Calu3 (cell line): ENCODE data around the gene PHETA1. TPM values are rescaled to one million over a fixed set of nuclear protein-coding genes. Genes with fewer than 3 reads are reported as not detected.

Experiments
- BruUV-seq: library from RNA; stranded (reverse); fragments of 400-500 nt; replicated peaks from 2 replicates; lab custom pipeline; 2021; lab: Mats Ljungman, UMichigan
- CTCF ChIA-PET: fragments of 300-600 bp; sonication (Branson Sonifier 250); formaldehyde crosslinking; loops from one replicate; lab custom pipeline; 2022; ENCODE audit warnings: antibody characterized with exemption; lab: Charles Lee
- DNase-seq: peaks from one replicate; pipeline ENCODE4 v3.0.0; 2022
- H3K27ac Mint-ChIP-seq: one replicate; pipeline ENCODE4 v1.8.0; 2022; ENCODE audit warnings: mixed read lengths; ENCODE audit not compliant: unreplicated experiment
- H3K27me3 Mint-ChIP-seq: one replicate; pipeline ENCODE4 v1.8.0; 2022; ENCODE audit warnings: mixed read lengths; ENCODE audit not compliant: unreplicated experiment
- H3K36me3 Mint-ChIP-seq: one replicate; pipeline ENCODE4 v1.8.0; 2022; ENCODE audit warnings: mild to moderate bottlenecking, moderate library complexity, mixed read lengths; ENCODE audit not compliant: insufficient read depth, unreplicated experiment
- H3K4me1 Mint-ChIP-seq: one replicate; pipeline ENCODE4 v1.8.0; 2022; ENCODE audit warnings: mild to moderate bottlenecking, low read depth, mixed read lengths; ENCODE audit not compliant: unreplicated experiment
- H3K4me3 Mint-ChIP-seq: one replicate; pipeline ENCODE4 v1.8.0; 2022; ENCODE audit warnings: mild to moderate bottlenecking, low read depth, moderate library complexity, mixed read lengths; ENCODE audit not compliant: unreplicated experiment
- H3K9me3 Mint-ChIP-seq: one replicate; pipeline ENCODE4 v1.8.0; 2022; ENCODE audit warnings: low read depth, mixed read lengths; ENCODE audit not compliant: unreplicated experiment
- CTCF ChIP-seq: fragments of 200-600 bp; IDR thresholded peaks from one replicate; pipeline ENCODE4 v1.8.0; 2022; ENCODE audit warnings: antibody characterized with exemption; ENCODE audit not compliant: unreplicated experiment
- intact Hi-C: fragments of 100-400 bp; cut with micrococcal nuclease; formaldehyde crosslinking; loops from one replicate; pipeline ENCODE4 v1.10.0; 2022; ENCODE audit not compliant: unreplicated experiment
- total RNA-seq: library from RNA; stranded (reverse); gene quantifications from 2 replicates; pipeline ENCODE4 v1.2.3, GENCODE V29; 2022

The PHETA1 gene
- total RNA-seq, 1 experiment from 2014 or later = 20.7 TPM

DNA sequence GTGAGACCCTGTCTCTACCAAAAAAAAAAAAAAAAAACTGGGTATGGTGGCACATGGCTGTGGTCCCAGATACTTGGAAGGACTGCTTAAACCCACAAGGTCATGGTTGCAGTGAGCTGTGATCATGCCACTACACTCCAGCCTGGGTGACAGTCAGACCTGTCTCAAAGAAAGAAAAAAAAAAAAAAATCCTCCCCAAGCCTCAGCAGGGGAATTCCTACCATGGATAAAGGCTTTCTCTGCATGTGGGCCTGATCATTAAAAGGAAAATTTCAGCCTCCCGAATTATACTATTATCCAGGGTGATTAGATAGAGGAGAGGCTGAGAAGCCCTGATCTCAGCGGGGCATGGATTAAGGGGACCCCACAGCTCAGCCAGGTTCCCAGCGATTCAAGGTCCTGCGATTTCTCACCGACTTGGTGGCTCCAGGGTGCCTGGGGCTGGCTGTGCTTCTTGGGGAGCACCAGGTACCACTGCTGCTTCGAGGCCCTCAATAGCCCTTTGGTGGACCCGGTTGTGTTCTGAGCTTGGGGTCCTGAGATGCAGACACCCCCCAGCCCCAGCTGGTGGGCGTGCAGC lies 42.4 kb upstream of the PHETA1 start:
- BruUV-seq = no TSS peak
- Mint-ChIP-seq H3K27me3 (no peaks in the 10 kb centered on the region), H3K36me3 (peaks cover 21% of the 10 kb centered on the region), H3K4me1 (peaks cover 55% of the 10 kb centered on the region), H3K4me3 (no peak overlapping the region), H3K27ac (no peak overlapping the region), H3K9me3 (no peaks in the 10 kb centered on the region)
- CTCF ChIA-PET = no interaction called here
- intact Hi-C loops = no loop called here
- no peak for DNase-seq
- TF ChIP-seq CTCF = no peak

DNA sequence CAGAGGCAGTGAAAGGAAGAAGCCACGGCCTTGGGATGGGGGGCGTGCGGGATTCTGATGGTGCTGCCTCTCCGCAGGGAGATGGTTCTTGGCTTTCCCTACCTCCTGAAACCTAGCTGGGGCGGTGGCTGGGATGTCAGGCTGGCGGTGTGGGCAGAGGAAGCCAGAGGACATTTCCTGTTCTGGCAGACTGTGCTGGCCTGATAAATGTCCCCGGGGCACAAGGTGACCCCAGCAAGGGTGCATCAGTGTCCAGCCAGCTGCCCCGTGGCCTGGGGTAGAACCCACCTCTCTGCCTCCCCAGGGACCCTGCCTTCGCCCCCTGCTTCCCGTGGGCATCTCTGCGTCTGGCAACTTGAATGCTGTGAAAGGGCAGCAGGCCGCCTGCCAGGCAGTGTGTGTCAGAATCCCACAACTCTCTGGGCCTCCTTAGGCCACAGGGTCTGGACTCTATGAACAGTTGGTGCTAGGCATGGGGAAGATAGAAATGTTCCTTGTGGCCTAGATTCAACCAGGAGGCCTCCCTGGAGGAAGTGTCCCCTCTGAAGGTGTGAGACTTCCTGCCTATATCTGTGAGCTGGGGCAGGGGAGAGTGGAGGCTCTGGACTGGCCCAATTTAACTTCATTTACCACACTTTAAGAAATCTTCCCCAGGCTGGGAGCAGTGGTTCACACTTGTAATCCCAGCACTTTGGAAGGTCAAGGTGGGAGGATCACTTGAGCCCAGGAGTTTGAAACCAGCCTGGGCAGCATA lies 41.7 kb upstream of the PHETA1 start:
- no peak for DNase-seq
- no peak for TF ChIP-seq CTCF
- CTCF ChIA-PET = no interaction called here
- no peak overlapping the region for H3K27ac Mint-ChIP-seq
- H3K4me1 Mint-ChIP-seq = peaks cover 55% of the 10 kb centered on the region
- BruUV-seq = no TSS peak
- H3K36me3 Mint-ChIP-seq = peaks cover 28% of the 10 kb centered on the region
- H3K27me3 Mint-ChIP-seq = no peaks in the 10 kb centered on the region
- H3K4me3 Mint-ChIP-seq = peak overlapping the region; percentile 26
- H3K9me3 Mint-ChIP-seq = no peaks in the 10 kb centered on the region
- intact Hi-C loops = no loop called here

GRCh38 chr12:111409780-111410430 lies 41.0 kb upstream of the PHETA1 start:
- Mint-ChIP-seq H3K4me3 (peak overlapping the region; percentile 26), H3K27ac (peak overlapping the region; percentile 22), H3K4me1 (peaks cover 56% of the 10 kb centered on the region), H3K36me3 (peaks cover 33% of the 10 kb centered on the region), H3K9me3 (no peaks in the 10 kb centered on the region), H3K27me3 (no peaks in the 10 kb centered on the region)
- intact Hi-C loops = no loop called here
- peak; percentile 56 for DNase-seq
- BruUV-seq = no TSS peak
- CTCF ChIA-PET = no interaction called here
- no peak for TF ChIP-seq CTCF

GRCh38 chr12:111409403-111409779 lies 40.5 kb upstream of the PHETA1 start:
- no peak for TF ChIP-seq CTCF
- intact Hi-C loops = no loop called here
- Mint-ChIP-seq H3K27ac (peak overlapping the region; percentile 22), H3K27me3 (no peaks in the 10 kb centered on the region), H3K4me3 (peak overlapping the region; percentile 26), H3K4me1 (peaks cover 61% of the 10 kb centered on the region), H3K36me3 (peaks cover 35% of the 10 kb centered on the region), H3K9me3 (no peaks in the 10 kb centered on the region)
- DNase-seq = no peak
- no TSS peak for BruUV-seq
- CTCF ChIA-PET = no interaction called here
